T-helper 9 cell (primary cell): ENCODE measurements around the gene UXS1.

ENCODE experiments used
- DNase-seq: peaks from one replicate; pipeline ENCODE4 v3.0.0-alpha.2; 2020

The UXS1 gene

GRCh38 chr2:106189325-106189724 is 4.8 kb downstream of the UXS1 start:
- DNase-seq = no peak

- no peak for DNase-seq
Observed at GRCh38 chr2:106187273-106187891, 6.7 kb downstream of the UXS1 start.

- no peak for DNase-seq
Observed at GRCh38 chr2:106185475-106186184, 8.5 kb downstream of the UXS1 start.

GRCh38 chr2:106184857-106185256 is 9.2 kb downstream of the UXS1 start:
- DNase-seq = no peak

GRCh38 chr2:106184394-106184793 is 9.7 kb downstream of the UXS1 start:
- DNase-seq = no peak

GRCh38 chr2:106183101-106183696 is 10.9 kb downstream of the UXS1 start:
- DNase-seq = no peak

- no peak for DNase-seq
Observed at GRCh38 chr2:106181064-106181463, 13.0 kb downstream of the UXS1 start.

- DNase-seq = no peak
Observed at GRCh38 chr2:106180602-106181001, 13.5 kb downstream of the UXS1 start.

- DNase-seq = no peak
Observed at GRCh38 chr2:106178716-106179115, 15.4 kb downstream of the UXS1 start.

- no peak for DNase-seq
Observed at GRCh38 chr2:106177581-106177980, 16.5 kb downstream of the UXS1 start.

- no peak for DNase-seq
Observed at GRCh38 chr2:106176446-106177099, 17.5 kb downstream of the UXS1 start.

- no peak for DNase-seq
Observed at GRCh38 chr2:106175086-106175850, 18.8 kb downstream of the UXS1 start.

- no peak for DNase-seq
Observed at GRCh38 chr2:106174056-106174455, 20.0 kb downstream of the UXS1 start.

GRCh38 chr2:106172649-106173048 is 21.5 kb downstream of the UXS1 start:
- DNase-seq = no peak

- no peak for DNase-seq
Observed at GRCh38 chr2:106168657-106169056, 25.4 kb downstream of the UXS1 start.

- no peak for DNase-seq
Observed at GRCh38 chr2:106167067-106167466, 27.0 kb downstream of the UXS1 start.

- no peak for DNase-seq
Observed at GRCh38 chr2:106165561-106165960, 28.5 kb downstream of the UXS1 start.

- no peak for DNase-seq
Observed at GRCh38 chr2:106165029-106165428, 29.1 kb downstream of the UXS1 start.

- DNase-seq = no peak
Observed at GRCh38 chr2:106163948-106164545, 30.1 kb downstream of the UXS1 start.

GRCh38 chr2:106161938-106162820 is 31.9 kb downstream of the UXS1 start:
- DNase-seq = no peak

- no peak for DNase-seq
Observed at GRCh38 chr2:106161341-106161740, 32.8 kb downstream of the UXS1 start.
